ENCODE data around the gene ZNF793. TPM values are rescaled to one million over a fixed set of nuclear protein-coding genes. Genes with fewer than 3 reads are reported as not detected.
A peak's percentile ranks its signal among the peaks of the same experiment; 100 is the strongest.

The ZNF793 gene
- total and polyA plus RNA-seq, 8 donors = 0.29 to 46.4 (median 3.4) TPM

GRCh38 chr19:37484406-37485168 is 22.2 kb upstream of the ZNF793 start:
- peaks cover 81 to 100% (median 97%) of the 10 kb centered on the region in 4 donors for H3K9me3 ChIP-seq
- H3K4me1 ChIP-seq = no peaks in the 10 kb centered on the region
- no peaks in the 10 kb centered on the region for H3K27me3 ChIP-seq
- H3K4me3 ChIP-seq = no peak overlapping the region
- TF ChIP-seq EP300 (IDR thresholded peaks at IDR 0.05) = no peak
- no peak for TF ChIP-seq CTCF (IDR thresholded peaks at IDR 0.05)
- no peak for TF ChIP-seq POLR2AphosphoS5 (IDR thresholded peaks at IDR 0.05)
- H3K27ac ChIP-seq = no peak overlapping the region
- 96 to 100% (median 97%) methylated on average over 8 of the region's 8 CpGs for WGBS, 5 donors
- intact Hi-C loops (cut with DNase I; ENCODE audit: low total_unique reads) = no loop called here
- DNase-seq = no peak
- peaks cover 44 to 74% (median 63%) of the 10 kb centered on the region in 4 donors for H3K36me3 ChIP-seq

GRCh38 chr19:37492213-37492612 is 14.5 kb upstream of the ZNF793 start:
- Histone ChIP-seq H3K4me3 (no peak overlapping the region), H3K9me3 (peaks cover 25 to 100% (median 89%) of the 10 kb centered on the region in 4 donors), H3K27ac (no peak overlapping the region), H3K27me3 (no peaks in the 10 kb centered on the region), H3K36me3 (no peaks in the 10 kb centered on the region), H3K4me1 (no peaks in the 10 kb centered on the region)
- intact Hi-C loops (cut with DNase I; ENCODE audit: low total_unique reads) = no loop called here
- WGBS, 5 donors = 60 to 77% (median 73%) methylated on average over 3 of the region's 3 CpGs
- no peak for DNase-seq
- TF ChIP-seq POLR2AphosphoS5 (IDR thresholded peaks at IDR 0.05) = no peak
- TF ChIP-seq CTCF (IDR thresholded peaks at IDR 0.05) = no peak
- no peak for TF ChIP-seq POLR2A (IDR thresholded peaks at IDR 0.05)
- TF ChIP-seq EP300 (IDR thresholded peaks at IDR 0.05) = no peak

GRCh38 chr19:37505958-37506386 is 767 bp upstream of the ZNF793 start:
- intact Hi-C loops (cut with DNase I; ENCODE audit: low total_unique reads) = no loop called here
- no peak for DNase-seq
- WGBS, 5 donors = 2 to 7% (median 4%) methylated on average over 11 to 12 of the region's 12 CpGs
- TF ChIP-seq EP300 (IDR thresholded peaks at IDR 0.05) = no peak
- no peak for TF ChIP-seq POLR2AphosphoS5 (IDR thresholded peaks at IDR 0.05)
- TF ChIP-seq CTCF (IDR thresholded peaks at IDR 0.05) = no peak
- TF ChIP-seq POLR2A (IDR thresholded peaks at IDR 0.05) = no peak
- H3K36me3 ChIP-seq = peaks cover 2 to 23% (median 12%) of the 10 kb centered on the region in 4 donors
- H3K27me3 ChIP-seq = no peaks in the 10 kb centered on the region
- peak overlapping the region; percentile 58 to 67 (median 60) for H3K4me3 ChIP-seq
- H3K27ac ChIP-seq = peak overlapping the region; percentile 85 to 92 (median 91)
- peaks cover 0 to 8% (median 4%) of the 10 kb centered on the region in 4 donors for H3K4me1 ChIP-seq
- H3K9me3 ChIP-seq = peaks cover 0 to 74% (median 36%) of the 10 kb centered on the region in 4 donors

- Histone ChIP-seq H3K27me3 (no peaks in the 10 kb centered on the region), H3K27ac (peak overlapping the region; percentile 85 to 92 (median 91)), H3K4me1 (peaks cover 0 to 8% (median 4%) of the 10 kb centered on the region in 4 donors), H3K4me3 (peak overlapping the region; percentile 58 to 67 (median 60)), H3K9me3 (peaks cover 0 to 75% (median 35%) of the 10 kb centered on the region in 4 donors), H3K36me3 (peaks cover 8 to 34% (median 24%) of the 10 kb centered on the region in 4 donors)
- TF ChIP-seq POLR2A (IDR thresholded peaks at IDR 0.05) (no peak), CTCF (IDR thresholded peaks at IDR 0.05) (no peak), EP300 (IDR thresholded peaks at IDR 0.05) (no peak), POLR2AphosphoS5 (IDR thresholded peaks at IDR 0.05) (no peak)
- intact Hi-C loops (cut with DNase I; ENCODE audit: low total_unique reads) = no loop called here
- DNase-seq = no peak
- WGBS, 5 donors = 1 to 8% (median 2%) methylated on average over 9 of the region's 9 CpGs
Measured at GRCh38 chr19:37507167-37507464, 377 bp downstream of the ZNF793 start.
